Psoas muscle (tissue), 8 donors: ENCODE results near the gene MCL1. TPM values are rescaled to one million over a fixed set of nuclear protein-coding genes. Genes with fewer than 3 reads are reported as not detected.

Experiments used
- ATAC-seq, 4 donors: fragments of 200-7000 bp; cut with Tn5 transposase; one replicate each; pipeline ENCODE4 v1.9.1; 2020; ENCODE audit warnings: moderate library complexity in 3 of 4, mild to moderate bottlenecking in 2 of 4
- DNase-seq, 2 donors: peaks; one replicate each; pipeline ENCODE4 v3.0.0-alpha.2; 2020
- H3K27ac ChIP-seq: fragments of 200-600 bp; one replicate; pipeline ENCODE4 v1.8.0; 2022
- H3K27me3 ChIP-seq, 3 donors: fragments of 200-600 bp in 1 of 3; one replicate each; pipeline versions ENCODE4 v1.6.1 to v1.8.0; 2013 to 2022; ENCODE audit warnings: low read length in 2 of 3, mild to moderate bottlenecking in 2 of 3, moderate library complexity in 1 of 3; ENCODE audit not compliant: insufficient read depth in 3 of 3
- H3K36me3 ChIP-seq, 2 donors: fragments of 200-600 bp in 1 of 2; one replicate each; pipeline versions ENCODE4 v1.6.1 to v1.8.0; 2013 to 2022; ENCODE audit warnings: low read depth in 1 of 2, mild to moderate bottlenecking in 1 of 2, moderate library complexity in 1 of 2; ENCODE audit not compliant: insufficient read depth in 1 of 2
- H3K4me1 ChIP-seq: fragments of 200-600 bp; one replicate; pipeline ENCODE4 v1.8.0; 2022
- H3K4me3 ChIP-seq: fragments of 200-600 bp; one replicate; pipeline ENCODE4 v1.8.0; 2022; ENCODE audit warnings: mild to moderate bottlenecking
- H3K9me3 ChIP-seq: fragments of 200-600 bp; one replicate; pipeline ENCODE4 v1.8.0; 2022
- WGBS, 3 donors: extraction: QIAGEN DNeasy Blood & Tissue Kit; methylation state at CpG; one replicate each; pipeline versions ENCODE4 v1.1.6 to v1.1.7; 2013; 5-methylcytosine and 5-hydroxymethylcytosine counted together
- intact Hi-C, 2 donors: fragments of 100-400 bp; cut with DNase I; formaldehyde crosslinking; loops; one replicate each; pipeline versions ENCODE4 v1.11.0 to v1.14.2; 2022
- polyA plus RNA-seq, 3 donors: library from polyadenylated mRNA; stranded (reverse); fragments of 200-250 nt; gene quantifications; one replicate each; pipeline ENCODE4 v1.2.3, GENCODE V29; 2013
- total RNA-seq, 4 donors: library from RNA; stranded (reverse); fragmentation: NEBNext Ultra II Directional in 2 of 4; extraction: Animal tissue kit (Norgen Biotek cat#: 25700) in 2 of 4; gene quantifications; one replicate each; pipeline versions ENCODE4 v1.2.1 to v1.2.4, GENCODE V29; 2021 to 2023
- TF ChIP-seq, protein P1 (sequence below): fragments of 200-600 bp; IDR thresholded peaks from one replicate; pipeline ENCODE4 v1.8.0; 2022; ENCODE audit warnings: antibody characterized with exemption
- donor health status: healthy with polysubstance abuse.
- donor health status: DM: no; HTN: no; CAD: no; lungs with moderate emphysema.
- donor health status: Bipolar disorder and iron deficiency.
- donor health status: healthy.
- donor health status: DM: yes; HTN: yes; CAD: no.
- donor health status: DM: no; HTN: no; CAD: no.
- donor health status: DM: no; HTN: no; CAD: no.
- donor health status: DM: yes; HTN: yes; CAD: no.

The MCL1 gene
- total and polyA plus RNA-seq, 7 donors, result 97.2 to 192 (median 128) TPM

DNA sequence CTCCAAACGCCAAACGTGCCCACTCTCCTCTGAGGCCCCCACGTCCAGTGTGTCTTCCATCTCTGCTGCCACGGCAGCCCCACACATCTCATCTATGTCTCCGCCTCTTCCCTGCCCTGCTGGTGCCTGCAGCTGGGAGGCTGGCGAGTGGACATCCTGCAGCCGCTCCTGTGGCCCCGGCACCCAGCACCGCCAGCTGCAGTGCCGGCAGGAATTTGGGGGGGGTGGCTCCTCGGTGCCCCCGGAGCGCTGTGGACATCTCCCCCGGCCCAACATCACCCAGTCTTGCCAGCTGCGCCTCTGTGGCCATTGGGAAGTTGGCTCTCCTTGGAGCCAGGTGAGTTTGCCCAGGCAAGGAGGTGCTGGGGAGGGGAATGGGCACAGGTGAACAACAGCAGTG, 21.6 kb downstream of the MCL1 start:
- intact Hi-C loops, result loop anchor here in 1 of 2 donors (5.0 kb wide), 1 partner anchor 91 kb away; no protein-coding TSS in a partner anchor
- H3K27ac ChIP-seq, result no peak overlapping the region

DNA sequence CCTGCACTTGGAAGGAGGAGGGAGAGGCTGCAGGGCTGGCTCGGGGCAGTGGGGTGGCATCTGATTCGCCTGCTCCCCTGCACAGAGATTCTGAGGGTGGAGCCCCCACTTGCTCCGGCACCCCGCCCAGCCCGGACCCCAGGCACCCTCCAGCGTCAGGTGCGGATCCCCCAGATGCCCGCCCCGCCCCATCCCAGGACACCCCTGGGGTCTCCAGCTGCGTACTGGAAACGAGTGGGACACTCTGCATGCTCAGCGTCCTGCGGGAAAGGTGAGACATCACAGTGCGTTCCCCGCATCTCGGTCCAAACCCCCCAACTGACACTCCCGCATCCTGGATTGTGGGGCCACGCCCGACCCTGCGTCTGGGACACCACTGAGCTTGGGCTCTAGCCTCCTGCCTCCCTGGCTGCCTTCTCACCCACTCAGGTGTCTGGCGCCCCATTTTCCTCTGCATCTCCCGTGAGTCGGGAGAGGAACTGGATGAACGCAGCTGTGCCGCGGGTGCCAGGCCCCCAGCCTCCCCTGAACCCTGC, 22.3 kb downstream of the MCL1 start:
- TF ChIP-seq, protein P1, sequence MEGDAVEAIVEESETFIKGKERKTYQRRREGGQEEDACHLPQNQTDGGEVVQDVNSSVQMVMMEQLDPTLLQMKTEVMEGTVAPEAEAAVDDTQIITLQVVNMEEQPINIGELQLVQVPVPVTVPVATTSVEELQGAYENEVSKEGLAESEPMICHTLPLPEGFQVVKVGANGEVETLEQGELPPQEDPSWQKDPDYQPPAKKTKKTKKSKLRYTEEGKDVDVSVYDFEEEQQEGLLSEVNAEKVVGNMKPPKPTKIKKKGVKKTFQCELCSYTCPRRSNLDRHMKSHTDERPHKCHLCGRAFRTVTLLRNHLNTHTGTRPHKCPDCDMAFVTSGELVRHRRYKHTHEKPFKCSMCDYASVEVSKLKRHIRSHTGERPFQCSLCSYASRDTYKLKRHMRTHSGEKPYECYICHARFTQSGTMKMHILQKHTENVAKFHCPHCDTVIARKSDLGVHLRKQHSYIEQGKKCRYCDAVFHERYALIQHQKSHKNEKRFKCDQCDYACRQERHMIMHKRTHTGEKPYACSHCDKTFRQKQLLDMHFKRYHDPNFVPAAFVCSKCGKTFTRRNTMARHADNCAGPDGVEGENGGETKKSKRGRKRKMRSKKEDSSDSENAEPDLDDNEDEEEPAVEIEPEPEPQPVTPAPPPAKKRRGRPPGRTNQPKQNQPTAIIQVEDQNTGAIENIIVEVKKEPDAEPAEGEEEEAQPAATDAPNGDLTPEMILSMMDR, result no peak
- H3K9me3 ChIP-seq, result no peaks in the 10 kb centered on the region
- peak in 1 of 2 donors; percentile 51 for DNase-seq
- no peak for ATAC-seq
- intact Hi-C loops, result loop anchor here in 1 of 2 donors (5.0 kb wide), 1 partner anchor 90 kb away; no protein-coding TSS in a partner anchor
- 88 to 89% (median 89%) methylated on average over 17 to 26 of the region's 26 CpGs for WGBS, 3 donors
- H3K27ac ChIP-seq, result no peak overlapping the region
- H3K36me3 ChIP-seq, result peaks cover 0 to 27% of the 10 kb centered on the region in 2 donors
- H3K27me3 ChIP-seq, result no peaks in the 10 kb centered on the region
- H3K4me1 ChIP-seq, result peaks cover 22% of the 10 kb centered on the region
- H3K4me3 ChIP-seq, result no peak overlapping the region

More for the DNA sequence above, 21.6 kb downstream of the MCL1 start:
- no peaks in the 10 kb centered on the region for H3K9me3 ChIP-seq
- no peaks in the 10 kb centered on the region for H3K27me3 ChIP-seq
- 72 to 82% (median 73%) methylated on average over 15 of the region's 15 CpGs for WGBS, 3 donors
- peaks cover 25% of the 10 kb centered on the region for H3K4me1 ChIP-seq
- H3K36me3 ChIP-seq, result peaks cover 0 to 27% of the 10 kb centered on the region in 2 donors
- H3K4me3 ChIP-seq, result no peak overlapping the region
- TF ChIP-seq, protein P1, result no peak
- DNase-seq (peak in 1 of 2 donors; percentile 51), ATAC-seq (no peak)

DNA sequence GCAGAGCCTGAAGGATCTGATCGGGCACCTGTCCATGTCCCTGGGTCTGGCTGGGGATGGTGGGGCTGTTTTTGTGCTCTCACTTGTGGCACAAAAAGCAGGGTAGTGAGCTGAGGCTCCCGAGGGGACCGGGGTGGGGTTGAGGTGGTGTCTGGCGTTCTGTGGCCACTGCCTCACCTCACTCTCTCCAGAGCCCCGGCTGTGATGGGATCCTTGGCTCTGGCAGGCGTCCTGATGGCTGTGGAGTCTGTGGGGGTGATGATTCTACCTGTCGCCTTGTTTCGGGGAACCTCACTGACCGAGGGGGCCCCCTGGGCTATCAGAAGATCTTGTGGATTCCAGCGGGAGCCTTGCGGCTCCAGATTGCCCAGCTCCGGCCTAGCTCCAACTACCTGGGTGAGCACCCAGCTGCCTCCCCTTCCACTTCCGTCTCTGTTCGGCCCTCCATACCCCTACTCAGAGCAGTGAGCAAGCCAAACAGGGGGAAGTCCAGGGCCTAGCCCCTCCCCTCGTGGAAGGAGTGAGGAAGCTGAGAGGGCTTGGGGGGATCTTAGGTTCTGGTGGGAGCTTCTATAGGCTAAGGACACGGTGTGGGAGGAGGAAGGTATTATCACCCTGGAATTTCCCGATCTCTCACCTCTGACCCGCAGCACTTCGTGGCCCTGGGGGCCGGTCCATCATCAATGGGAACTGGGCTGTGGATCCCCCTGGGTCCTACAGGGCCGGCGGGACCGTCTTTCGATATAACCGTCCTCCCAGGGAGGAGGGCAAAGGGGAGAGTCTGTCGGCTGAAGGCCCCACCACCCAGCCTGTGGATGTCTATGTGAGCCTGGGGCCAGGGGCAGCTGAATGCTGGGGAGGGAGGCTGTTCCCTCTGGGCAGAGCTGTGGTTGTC, 23.2 kb downstream of the MCL1 start:
- H3K36me3 ChIP-seq, result peaks cover 0 to 27% of the 10 kb centered on the region in 2 donors
- H3K4me3 ChIP-seq, result no peak overlapping the region
- H3K27ac ChIP-seq, result no peak overlapping the region
- no peaks in the 10 kb centered on the region for H3K27me3 ChIP-seq
- no peak for ATAC-seq
- DNase-seq, result peak in 1 of 2 donors; percentile 48
- H3K9me3 ChIP-seq, result no peaks in the 10 kb centered on the region
- 71 to 78% (median 74%) methylated on average over 22 to 26 of the region's 26 CpGs for WGBS, 3 donors
- intact Hi-C loops, result loop anchor here in 1 of 2 donors (5.0 kb wide), 1 partner anchor 89 kb away; no protein-coding TSS in a partner anchor
- peaks cover 22% of the 10 kb centered on the region for H3K4me1 ChIP-seq
- TF ChIP-seq, protein P1, result no peak

DNA sequence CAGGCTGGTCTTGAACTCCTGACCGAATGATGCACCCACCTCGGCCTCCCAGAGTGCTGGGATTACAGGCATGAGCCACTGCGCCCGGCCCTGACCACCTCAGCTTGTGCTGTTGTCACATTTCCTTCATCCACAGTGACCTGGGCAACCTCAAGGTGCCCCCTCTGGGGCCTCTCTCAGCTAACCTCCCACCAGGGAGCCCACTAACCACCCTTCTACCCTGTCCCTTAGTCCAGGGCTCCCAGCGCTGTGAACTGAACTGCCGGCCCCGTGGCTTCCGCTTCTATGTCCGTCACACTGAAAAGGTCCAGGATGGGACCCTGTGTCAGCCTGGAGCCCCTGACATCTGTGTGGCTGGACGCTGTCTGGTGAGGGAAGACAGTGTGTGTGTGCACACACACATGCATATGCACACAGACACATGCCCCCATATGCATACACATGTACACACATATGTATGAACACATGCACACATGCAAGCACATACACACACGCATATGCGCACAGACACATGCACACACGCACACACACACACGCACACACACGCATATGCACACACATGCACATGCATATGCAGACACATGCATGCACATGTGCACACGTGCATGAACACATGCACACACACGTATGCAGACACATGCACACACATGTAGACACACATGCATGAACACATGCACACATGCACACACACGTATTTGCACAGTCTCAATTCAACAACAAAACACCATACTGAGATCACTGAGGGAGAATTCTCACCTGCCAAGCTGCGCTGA, 24.0 kb downstream of the MCL1 start:
- ATAC-seq (no peak), DNase-seq (no peak)
- intact Hi-C loops, result loop anchor here in 1 of 2 donors (5.0 kb wide), 1 partner anchor 88 kb away; no protein-coding TSS in a partner anchor
- H3K27ac ChIP-seq, result no peak overlapping the region
- H3K4me3 ChIP-seq, result no peak overlapping the region
- peaks cover 20% of the 10 kb centered on the region for H3K4me1 ChIP-seq
- H3K9me3 ChIP-seq, result no peaks in the 10 kb centered on the region
- WGBS, 3 donors, result 82 to 87% (median 84%) methylated on average over 19 of the region's 19 CpGs
- TF ChIP-seq, protein P1, result no peak
- peaks cover 0 to 27% of the 10 kb centered on the region in 2 donors for H3K36me3 ChIP-seq
- H3K27me3 ChIP-seq, result no peaks in the 10 kb centered on the region
